ENCODE measurements around the gene ASPG.

- TF ChIP-seq ZFP3 (CRISPR knock-in tag; IDR thresholded peaks at IDR 0.05), result no peak
- no peak for TF ChIP-seq BACH2 (CRISPR knock-in tag; IDR thresholded peaks at IDR 0.05; ENCODE audit: borderline replicate concordance)
- TF ChIP-seq TOX (CRISPR knock-in tag; IDR thresholded peaks at IDR 0.05; ENCODE audit: borderline replicate concordance), result no peak
- TF ChIP-seq, protein P1, sequence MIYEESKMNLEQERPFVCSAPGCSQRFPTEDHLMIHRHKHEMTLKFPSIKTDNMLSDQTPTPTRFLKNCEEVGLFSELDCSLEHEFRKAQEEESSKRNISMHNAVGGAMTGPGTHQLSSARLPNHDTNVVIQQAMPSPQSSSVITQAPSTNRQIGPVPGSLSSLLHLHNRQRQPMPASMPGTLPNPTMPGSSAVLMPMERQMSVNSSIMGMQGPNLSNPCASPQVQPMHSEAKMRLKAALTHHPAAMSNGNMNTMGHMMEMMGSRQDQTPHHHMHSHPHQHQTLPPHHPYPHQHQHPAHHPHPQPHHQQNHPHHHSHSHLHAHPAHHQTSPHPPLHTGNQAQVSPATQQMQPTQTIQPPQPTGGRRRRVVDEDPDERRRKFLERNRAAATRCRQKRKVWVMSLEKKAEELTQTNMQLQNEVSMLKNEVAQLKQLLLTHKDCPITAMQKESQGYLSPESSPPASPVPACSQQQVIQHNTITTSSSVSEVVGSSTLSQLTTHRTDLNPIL (CRISPR knock-in tag; IDR thresholded peaks at IDR 0.05; ENCODE audit: low read depth), result no peak
- TF ChIP-seq ZNF565 (CRISPR knock-in tag; conservative IDR thresholded peaks at IDR 0.05; ENCODE audit: low read depth), result no peak
- no peak for TF ChIP-seq ARNTL (CRISPR knock-in tag; IDR thresholded peaks at IDR 0.05; ENCODE audit: borderline replicate concordance, low read depth)
- TF ChIP-seq PATZ1 (CRISPR knock-in tag; IDR thresholded peaks at IDR 0.05; ENCODE audit: borderline replicate concordance), result no peak
- TF ChIP-seq RARB (CRISPR knock-in tag; IDR thresholded peaks at IDR 0.05), result no peak
- TF ChIP-seq CSDC2 (CRISPR knock-in tag; IDR thresholded peaks at IDR 0.05), result no peak
- TF ChIP-seq ZNF8 (CRISPR knock-in tag; IDR thresholded peaks at IDR 0.05), result no peak
- TF ChIP-seq, protein P2, sequence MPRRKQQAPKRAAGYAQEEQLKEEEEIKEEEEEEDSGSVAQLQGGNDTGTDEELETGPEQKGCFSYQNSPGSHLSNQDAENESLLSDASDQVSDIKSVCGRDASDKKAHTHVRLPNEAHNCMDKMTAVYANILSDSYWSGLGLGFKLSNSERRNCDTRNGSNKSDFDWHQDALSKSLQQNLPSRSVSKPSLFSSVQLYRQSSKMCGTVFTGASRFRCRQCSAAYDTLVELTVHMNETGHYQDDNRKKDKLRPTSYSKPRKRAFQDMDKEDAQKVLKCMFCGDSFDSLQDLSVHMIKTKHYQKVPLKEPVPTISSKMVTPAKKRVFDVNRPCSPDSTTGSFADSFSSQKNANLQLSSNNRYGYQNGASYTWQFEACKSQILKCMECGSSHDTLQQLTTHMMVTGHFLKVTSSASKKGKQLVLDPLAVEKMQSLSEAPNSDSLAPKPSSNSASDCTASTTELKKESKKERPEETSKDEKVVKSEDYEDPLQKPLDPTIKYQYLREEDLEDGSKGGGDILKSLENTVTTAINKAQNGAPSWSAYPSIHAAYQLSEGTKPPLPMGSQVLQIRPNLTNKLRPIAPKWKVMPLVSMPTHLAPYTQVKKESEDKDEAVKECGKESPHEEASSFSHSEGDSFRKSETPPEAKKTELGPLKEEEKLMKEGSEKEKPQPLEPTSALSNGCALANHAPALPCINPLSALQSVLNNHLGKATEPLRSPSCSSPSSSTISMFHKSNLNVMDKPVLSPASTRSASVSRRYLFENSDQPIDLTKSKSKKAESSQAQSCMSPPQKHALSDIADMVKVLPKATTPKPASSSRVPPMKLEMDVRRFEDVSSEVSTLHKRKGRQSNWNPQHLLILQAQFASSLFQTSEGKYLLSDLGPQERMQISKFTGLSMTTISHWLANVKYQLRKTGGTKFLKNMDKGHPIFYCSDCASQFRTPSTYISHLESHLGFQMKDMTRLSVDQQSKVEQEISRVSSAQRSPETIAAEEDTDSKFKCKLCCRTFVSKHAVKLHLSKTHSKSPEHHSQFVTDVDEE (CRISPR knock-in tag; IDR thresholded peaks at IDR 0.05), result no peak
- no peak for TF ChIP-seq ZNF70 (CRISPR knock-in tag; IDR thresholded peaks at IDR 0.05)
- TF ChIP-seq ZFP30 (CRISPR knock-in tag; IDR thresholded peaks at IDR 0.05), result no peak
Observed at GRCh38 chr14:104103061-104103445, 17.6 kb downstream of the ASPG start.
